Glomerular visceral epithelial cell (primary cell): Measurements from ENCODE around the gene RANBP1.

Source experiments
- DNase-seq: peaks from one replicate; pipeline ENCODE4 v3.0.0-alpha.2; 2016; ENCODE audit errors: extremely low spot score

Gene RANBP1

GRCh38 chr22:20172141-20172613, 56.3 kb downstream of the RANBP1 start:
- DNase-seq = no peak

- DNase-seq = no peak
Measured at GRCh38 chr22:20173246-20173645, 57.3 kb downstream of the RANBP1 start.

GRCh38 chr22:20173772-20174171, 57.9 kb downstream of the RANBP1 start:
- DNase-seq = no peak

- DNase-seq = no peak
Measured at GRCh38 chr22:20174785-20175596, 59.1 kb downstream of the RANBP1 start.

- DNase-seq = no peak
Measured at GRCh38 chr22:20175597-20175900, 59.6 kb downstream of the RANBP1 start.

GRCh38 chr22:20176421-20177085, 60.6 kb downstream of the RANBP1 start:
- no peak for DNase-seq
